H1 (cell line): ENCODE measurements around the gene SF3A2. TPM values are rescaled to one million over a fixed set of nuclear protein-coding genes. Genes with fewer than 3 reads are reported as not detected.
A peak's percentile ranks its signal among the peaks of the same experiment; 100 is the strongest.

Experiments
- ASH2L ChIP-seq: fragments of 200-600, 300-600 bp; sonication (generic); IDR thresholded peaks from one replicate; pipeline ENCODE4 v1.7.1; 2017; ENCODE audit warnings: low read length
- CBX8 ChIP-seq: fragments of 300-800, 300-1000 bp; sonication (generic); IDR thresholded peaks from 2 replicates; pipeline ENCODE4 v1.7.1; 2016; ENCODE audit warnings: low read depth, low read length, borderline replicate concordance
- CREB1 ChIP-seq: IDR thresholded peaks from 2 replicates; pipeline ENCODE4 v1.6.1; 2012; ENCODE audit warnings: inconsistent platforms
- CTBP2 ChIP-seq: IDR thresholded peaks from 2 replicates; pipeline ENCODE4 v1.7.0; 2011; ENCODE audit warnings: borderline replicate concordance, mild to moderate bottlenecking, moderate library complexity, mixed read lengths, low read length; ENCODE audit not compliant: insufficient read depth, insufficient read length
- GABPA ChIP-seq: IDR thresholded peaks from 2 replicates; pipeline ENCODE4 v1.6.1; 2011; ENCODE audit warnings: mild to moderate bottlenecking, low read length, moderate library complexity, borderline replicate concordance; ENCODE audit not compliant: insufficient read depth
- HDAC2 ChIP-seq, 2 experiments: fragments of 300-600 bp in 1 of 2; sonication (generic) in 1 of 2; IDR thresholded peaks; 2 replicates each; pipeline ENCODE4 v1.6.1; 2011 to 2012; ENCODE audit warnings: low read depth in 2 of 2, low read length in 2 of 2, mild to moderate bottlenecking in 2 of 2, moderate library complexity in 2 of 2, borderline replicate concordance in 1 of 2, inconsistent platforms in 1 of 2
- HDAC6 ChIP-seq: IDR thresholded peaks from one replicate; pipeline ENCODE4 v1.7.1; 2012; ENCODE audit warnings: low read depth, mild to moderate bottlenecking, inconsistent platforms, low read length, moderate library complexity
- JUN ChIP-seq: IDR thresholded peaks from 2 replicates; pipeline ENCODE4 v1.6.1; 2011; ENCODE audit warnings: low read depth, mild to moderate bottlenecking, improper control_type of control experiment, low read length
- KDM1A ChIP-seq: fragments of 200-600, 300-600 bp; sonication (generic); IDR thresholded peaks from 2 replicates; pipeline ENCODE4 v1.7.1; 2016; ENCODE audit warnings: mild to moderate bottlenecking, low read length, borderline replicate concordance
- KDM5A ChIP-seq: fragments of 200-600 bp; IDR thresholded peaks from 2 replicates; pipeline ENCODE4 v1.7.1; 2012; ENCODE audit warnings: mild to moderate bottlenecking, low read length, inconsistent platforms, mixed read lengths
- PHF8 ChIP-seq: fragments of 200-600 bp; sonication (generic); conservative IDR thresholded peaks from 2 replicates; pipeline ENCODE4 v1.7.1; 2012; ENCODE audit warnings: low read depth, mild to moderate bottlenecking, inconsistent platforms, low read length, moderate library complexity
- RAD21 ChIP-seq, 2 experiments: IDR thresholded peaks in 1 of 2; conservative IDR thresholded peaks in 1 of 2; 2 replicates each; pipeline ENCODE4 v1.6.1; 2011; ENCODE audit warnings: low read depth in 2 of 2, low read length in 2 of 2, improper control_type of control experiment in 1 of 2, inconsistent platforms in 1 of 2, mild to moderate bottlenecking in 1 of 2, moderate library complexity in 1 of 2
- RXRA ChIP-seq: IDR thresholded peaks from 2 replicates; pipeline ENCODE4 v1.6.1; 2011; ENCODE audit warnings: low read depth, mild to moderate bottlenecking, low read length, moderate library complexity; ENCODE audit not compliant: insufficient read depth
- SAP30 ChIP-seq: fragments of 300-600 bp; sonication (generic); IDR thresholded peaks from 2 replicates; pipeline ENCODE4 v1.7.1; 2012; ENCODE audit warnings: low read length, moderate library complexity, mild to moderate bottlenecking, inconsistent platforms; ENCODE audit not compliant: insufficient read depth, insufficient replicate concordance
- SIN3A ChIP-seq, 2 experiments: IDR thresholded peaks in 1 of 2; conservative IDR thresholded peaks in 1 of 2; 2 replicates each; pipeline ENCODE4 v1.6.1; 2011 to 2012; ENCODE audit warnings: low read length in 2 of 2, improper control_type of control experiment in 1 of 2, low read depth in 1 of 2, mild to moderate bottlenecking in 1 of 2
- SIX5 ChIP-seq: IDR thresholded peaks from 2 replicates; pipeline ENCODE4 v1.6.1; 2011; ENCODE audit warnings: mild to moderate bottlenecking, low read depth, low read length
- ZNF274 ChIP-seq: IDR thresholded peaks from 2 replicates; pipeline ENCODE4 v1.7.0; 2012; ENCODE audit warnings: low read length, borderline replicate concordance; ENCODE audit errors: extremely low read depth
- polyA plus RNA-seq, 7 experiments: library from polyadenylated mRNA; depleted of rRNA in 3 of 7; stranded (reverse) in 5 of 7; unstranded in 2 of 7; fragments of >200 nt in 5 of 7; fragments of 200-250 nt in 2 of 7; gene quantifications; 1 replicate in 5 of 7; 2 replicates in 1 of 7; 4 replicates in 1 of 7; pipeline versions ENCODE4 v1.2.1 to v1.2.3, GENCODE V29; 2011 to 2013; ENCODE audit warnings: missing spikeins in 2 of 7, mixed read lengths in 2 of 7
- total RNA-seq: library from RNA; stranded (reverse); fragmentation: NEBNext Ultra II Directional; extraction: Animal tissue kit (Norgen Biotek cat#: 25700); gene quantifications from 2 replicates; pipeline ENCODE4 v1.2.1, GENCODE V29; 2021
- TF ChIP-seq, protein P1 (sequence below): IDR thresholded peaks from 2 replicates; pipeline ENCODE4 v1.6.1; 2011; ENCODE audit warnings: low read length, improper control_type of control experiment
- TF ChIP-seq, protein P2 (sequence below): IDR thresholded peaks from 2 replicates; pipeline ENCODE4 v1.6.1; 2011; ENCODE audit warnings: low read depth, mild to moderate bottlenecking, low read length; ENCODE audit not compliant: insufficient read depth

The SF3A2 gene
- total and polyA plus RNA-seq, 2 of the 8 experiments (the other 6 are each of a cell fraction or from before 2014, with no cell fraction given) = 15.3 to 146 TPM

DNA sequence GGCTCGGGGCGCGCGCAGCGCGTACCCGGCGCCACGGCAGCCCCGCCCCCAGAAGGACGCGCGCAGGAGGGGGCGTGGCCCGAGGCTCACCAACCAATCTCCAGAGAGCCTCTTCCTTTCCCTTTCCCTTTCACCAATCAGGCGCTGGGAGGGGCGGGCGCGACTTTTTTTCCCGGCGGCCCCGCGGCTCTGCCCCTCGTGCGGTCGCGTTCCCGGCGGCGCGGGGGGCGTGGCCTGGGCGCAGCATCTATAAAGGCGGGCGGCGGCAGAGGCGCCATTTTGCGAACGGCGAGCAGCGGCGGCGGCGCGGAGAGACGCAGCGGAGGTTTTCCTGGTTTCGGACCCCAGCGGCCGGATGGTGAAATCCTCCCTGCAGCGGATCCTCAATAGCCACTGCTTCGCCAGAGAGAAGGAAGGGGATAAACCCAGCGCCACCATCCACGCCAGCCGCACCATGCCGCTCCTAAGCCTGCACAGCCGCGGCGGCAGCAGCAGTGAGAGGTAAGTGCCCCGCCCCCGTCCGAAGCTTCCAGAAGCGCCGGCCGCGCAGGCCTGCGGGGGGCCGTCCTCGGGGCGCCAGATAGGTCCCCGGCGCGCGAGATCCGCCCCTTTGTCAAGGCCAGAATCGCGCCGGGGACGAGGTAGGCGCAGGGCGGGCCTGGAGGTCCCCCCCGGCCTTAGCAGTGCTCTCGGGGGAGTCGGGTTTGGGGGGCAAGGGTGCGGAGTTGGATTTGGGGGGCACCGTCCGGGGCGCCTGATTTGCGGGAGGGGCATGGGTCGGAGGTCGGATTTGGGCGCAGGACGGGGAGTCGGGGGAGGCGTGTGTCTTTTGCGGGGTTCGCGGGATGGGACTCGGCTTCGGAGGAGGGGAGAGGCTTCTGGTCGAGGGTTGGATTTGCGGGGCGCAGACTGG, 32.9 kb downstream of the SF3A2 start (continued):
- TF ChIP-seq, protein P1, sequence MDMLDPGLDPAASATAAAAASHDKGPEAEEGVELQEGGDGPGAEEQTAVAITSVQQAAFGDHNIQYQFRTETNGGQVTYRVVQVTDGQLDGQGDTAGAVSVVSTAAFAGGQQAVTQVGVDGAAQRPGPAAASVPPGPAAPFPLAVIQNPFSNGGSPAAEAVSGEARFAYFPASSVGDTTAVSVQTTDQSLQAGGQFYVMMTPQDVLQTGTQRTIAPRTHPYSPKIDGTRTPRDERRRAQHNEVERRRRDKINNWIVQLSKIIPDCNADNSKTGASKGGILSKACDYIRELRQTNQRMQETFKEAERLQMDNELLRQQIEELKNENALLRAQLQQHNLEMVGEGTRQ = no peak
- no peak for TF ChIP-seq JUN
- TF ChIP-seq GABPA = no peak
- TF ChIP-seq, protein P2, sequence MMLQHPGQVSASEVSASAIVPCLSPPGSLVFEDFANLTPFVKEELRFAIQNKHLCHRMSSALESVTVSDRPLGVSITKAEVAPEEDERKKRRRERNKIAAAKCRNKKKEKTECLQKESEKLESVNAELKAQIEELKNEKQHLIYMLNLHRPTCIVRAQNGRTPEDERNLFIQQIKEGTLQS = no peak
- TF ChIP-seq HDAC2 (IDR thresholded peaks at IDR 0.05; ENCODE audit: borderline replicate concordance in 1 of 2, low read depth in 2 of 2, low read length in 2 of 2) = 0 out of 4 replicates have a peak, but pooled peaks of 1 of the 2 experiments have one; percentile 61
- TF ChIP-seq SIX5 = no peak
- TF ChIP-seq RXRA = no peak
- TF ChIP-seq HDAC6 = no peak
- no peak for TF ChIP-seq KDM5A
- peak; percentile 99 for TF ChIP-seq PHF8
- TF ChIP-seq CBX8 = no peak
- no peak for TF ChIP-seq SAP30
- peak; percentile 63 to 74; a peak in 1 of 4 replicates for TF ChIP-seq SIN3A (conservative IDR thresholded peaks at IDR 0.05 in 1 of 2, IDR thresholded peaks at IDR 0.05 in 1 of 2; ENCODE audit: low read depth in 1 of 2, low read length in 2 of 2)
- TF ChIP-seq ZNF274 = no peak
- no peak for TF ChIP-seq RAD21 (IDR thresholded peaks at IDR 0.05 in 1 of 2, conservative IDR thresholded peaks at IDR 0.05 in 1 of 2; ENCODE audit: low read depth in 2 of 2, low read length in 2 of 2)
- TF ChIP-seq ASH2L = peak; percentile 71
- no peak for TF ChIP-seq CTBP2
- TF ChIP-seq CREB1 = peak; percentile 82
- TF ChIP-seq KDM1A = no peak
